NCI-H1694 (cell line): ENCODE data around the gene PLAAT3.
"Not testable (repeated sequence)": the region's sequence is repeated elsewhere in the genome, so short reads cannot be mapped to it uniquely, and the experiment has no call there.

Experiments used
- DNase-seq: peaks from one replicate; lab custom pipeline; 2025; lab: John Stamatoyannopoulos, UW

The PLAAT3 gene

GRCh38 chr11:63567044-63567840 is 47.0 kb downstream of the PLAAT3 start:
- no peak for DNase-seq

- DNase-seq: no peak
Observed at GRCh38 chr11:63564784-63565350, 49.4 kb downstream of the PLAAT3 start.

- no peak for DNase-seq
Observed at GRCh38 chr11:63564056-63564774, 50.0 kb downstream of the PLAAT3 start.

GRCh38 chr11:63563201-63564055 is 50.8 kb downstream of the PLAAT3 start, which contains the start of gene PLAAT2:
Gene PLAAT2 (minus strand): TSS chr11:63563379. CDS start chr11:63563324, 55 bp downstream.
- no peak for DNase-seq

- DNase-seq: no peak
Observed at GRCh38 chr11:63560506-63561180, 53.6 kb downstream of the PLAAT3 start.

- DNase-seq: no peak
Observed at GRCh38 chr11:63558459-63559157, 55.6 kb downstream of the PLAAT3 start.

- no peak for DNase-seq
Observed at GRCh38 chr11:63557570-63557969, 56.7 kb downstream of the PLAAT3 start.

- no peak for DNase-seq
Observed at GRCh38 chr11:63556404-63557013, 57.7 kb downstream of the PLAAT3 start.

- no peak for DNase-seq
Observed at GRCh38 chr11:63554877-63555223, 59.4 kb downstream of the PLAAT3 start.

GRCh38 chr11:63553759-63554158 is 60.5 kb downstream of the PLAAT3 start:
- DNase-seq: no peak

GRCh38 chr11:63552921-63553320 is 61.3 kb downstream of the PLAAT3 start:
- DNase-seq: no peak

GRCh38 chr11:63551889-63552266 is 62.4 kb downstream of the PLAAT3 start:
- no peak for DNase-seq

GRCh38 chr11:63551091-63551888 is 62.9 kb downstream of the PLAAT3 start:
- DNase-seq: no peak

- DNase-seq: not testable (repeated sequence)
Observed at GRCh38 chr11:63550156-63550700, 64.0 kb downstream of the PLAAT3 start.

- no peak for DNase-seq
Observed at GRCh38 chr11:63549411-63549810, 64.8 kb downstream of the PLAAT3 start.

GRCh38 chr11:63548178-63548577 is 66.1 kb downstream of the PLAAT3 start:
- DNase-seq: no peak

GRCh38 chr11:63547061-63547460 is 67.2 kb downstream of the PLAAT3 start:
- DNase-seq: no peak

GRCh38 chr11:63543711-63544110 is 70.5 kb downstream of the PLAAT3 start:
- DNase-seq: no peak

- DNase-seq: not testable (repeated sequence)
Observed at GRCh38 chr11:63542506-63542905, 71.7 kb downstream of the PLAAT3 start.
